GM18870 (cell line): ENCODE data around the gene MRRF.
"Not testable (repeated sequence)": the region's sequence is repeated elsewhere in the genome, so short reads cannot be mapped to it uniquely, and the experiment has no call there.

Experiments
- ATAC-seq: cut with Tn5 transposase; IDR thresholded peaks from one replicate; pipeline ENCODE4 v1.9.1; 2021; ENCODE audit warnings: moderate library complexity; ENCODE audit not compliant: unreplicated experiment

Gene MRRF

GRCh38 chr9:122330466-122330865 lies 65.8 kb downstream of the MRRF start:
- not testable (repeated sequence) for ATAC-seq

- no peak for ATAC-seq
Measured at GRCh38 chr9:122331523-122331927, 66.8 kb downstream of the MRRF start.

- no peak for ATAC-seq
Measured at GRCh38 chr9:122332083-122332482, 67.4 kb downstream of the MRRF start.

GRCh38 chr9:122332644-122333043 lies 68.0 kb downstream of the MRRF start:
- no peak for ATAC-seq

- ATAC-seq = no peak
Measured at GRCh38 chr9:122333169-122333808, 68.6 kb downstream of the MRRF start.

GRCh38 chr9:122334916-122335315 lies 70.2 kb downstream of the MRRF start:
- ATAC-seq = no peak

- no peak for ATAC-seq
Measured at GRCh38 chr9:122336189-122336588, 71.5 kb downstream of the MRRF start.

- no peak for ATAC-seq
Measured at GRCh38 chr9:122336866-122337555, 72.3 kb downstream of the MRRF start.

GRCh38 chr9:122337556-122337929 lies 72.9 kb downstream of the MRRF start:
- ATAC-seq = no peak

- no peak for ATAC-seq
Measured at GRCh38 chr9:122338536-122338935, 73.9 kb downstream of the MRRF start.

GRCh38 chr9:122338994-122339393 lies 74.3 kb downstream of the MRRF start:
- no peak for ATAC-seq

- no peak for ATAC-seq
Measured at GRCh38 chr9:122339579-122339978, 74.9 kb downstream of the MRRF start.

- no peak for ATAC-seq
Measured at GRCh38 chr9:122340161-122340560, 75.5 kb downstream of the MRRF start.

- ATAC-seq = no peak
Measured at GRCh38 chr9:122342323-122343050, 77.8 kb downstream of the MRRF start.

GRCh38 chr9:122346478-122347347 lies 82.0 kb downstream of the MRRF start:
- ATAC-seq = no peak

- ATAC-seq = no peak
Measured at GRCh38 chr9:122347348-122348287, 82.9 kb downstream of the MRRF start.

- no peak for ATAC-seq
Measured at GRCh38 chr9:122348288-122348777, 83.7 kb downstream of the MRRF start.

GRCh38 chr9:122348791-122349190 lies 84.1 kb downstream of the MRRF start:
- ATAC-seq = no peak

- no peak for ATAC-seq
Measured at GRCh38 chr9:122349201-122349600, 84.5 kb downstream of the MRRF start.
